ENCODE results near the gene CEP85L.

GRCh38 chr6:118680452-118681095 lies 29.2 kb upstream of the CEP85L start:
- TF ChIP-seq, protein P1, sequence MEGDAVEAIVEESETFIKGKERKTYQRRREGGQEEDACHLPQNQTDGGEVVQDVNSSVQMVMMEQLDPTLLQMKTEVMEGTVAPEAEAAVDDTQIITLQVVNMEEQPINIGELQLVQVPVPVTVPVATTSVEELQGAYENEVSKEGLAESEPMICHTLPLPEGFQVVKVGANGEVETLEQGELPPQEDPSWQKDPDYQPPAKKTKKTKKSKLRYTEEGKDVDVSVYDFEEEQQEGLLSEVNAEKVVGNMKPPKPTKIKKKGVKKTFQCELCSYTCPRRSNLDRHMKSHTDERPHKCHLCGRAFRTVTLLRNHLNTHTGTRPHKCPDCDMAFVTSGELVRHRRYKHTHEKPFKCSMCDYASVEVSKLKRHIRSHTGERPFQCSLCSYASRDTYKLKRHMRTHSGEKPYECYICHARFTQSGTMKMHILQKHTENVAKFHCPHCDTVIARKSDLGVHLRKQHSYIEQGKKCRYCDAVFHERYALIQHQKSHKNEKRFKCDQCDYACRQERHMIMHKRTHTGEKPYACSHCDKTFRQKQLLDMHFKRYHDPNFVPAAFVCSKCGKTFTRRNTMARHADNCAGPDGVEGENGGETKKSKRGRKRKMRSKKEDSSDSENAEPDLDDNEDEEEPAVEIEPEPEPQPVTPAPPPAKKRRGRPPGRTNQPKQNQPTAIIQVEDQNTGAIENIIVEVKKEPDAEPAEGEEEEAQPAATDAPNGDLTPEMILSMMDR (conservative IDR thresholded peaks at IDR 0.05 in 1 of 2, IDR thresholded peaks at IDR 0.05 in 1 of 2; ENCODE audit: low read depth in 1 of 2, low read length in 2 of 2): no peak
- no peak for TF ChIP-seq EZH2 (IDR thresholded peaks at IDR 0.05; ENCODE audit: low read length, missing control alignments)

Measured in fibroblast of lung (primary cell).